Trophoblast cell (in vitro differentiated cells and primary cell): ENCODE results near the gene CHRD.

ENCODE experiments used
- DNase-seq, 2 donors: peaks; one replicate each; pipeline ENCODE4 v3.0.0-alpha.2; 2016
- H2AFZ ChIP-seq: 2 replicates; pipeline ENCODE4 v1.6.1; 2013; ENCODE audit warnings: low read length, moderate library complexity, mild to moderate bottlenecking; ENCODE audit not compliant: insufficient read depth, poor library complexity
- H2AK5ac ChIP-seq: 2 replicates; pipeline ENCODE4 v1.6.1; 2013; ENCODE audit warnings: mild to moderate bottlenecking, low read length
- H2BK120ac ChIP-seq: 2 replicates; pipeline ENCODE4 v1.6.1; 2013; ENCODE audit warnings: low read length, mild to moderate bottlenecking, moderate library complexity; ENCODE audit not compliant: insufficient read depth, poor library complexity
- H2BK12ac ChIP-seq: 2 replicates; pipeline ENCODE4 v1.6.1; 2013; ENCODE audit warnings: mild to moderate bottlenecking, low read length, moderate library complexity
- H2BK5ac ChIP-seq: 2 replicates; pipeline ENCODE4 v1.6.1; 2013; ENCODE audit warnings: low read length, low read depth, moderate library complexity, mild to moderate bottlenecking; ENCODE audit not compliant: poor library complexity
- H3K14ac ChIP-seq: 2 replicates; pipeline ENCODE4 v1.6.1; 2013; ENCODE audit warnings: mild to moderate bottlenecking, low read length
- H3K18ac ChIP-seq: 2 replicates; pipeline ENCODE4 v1.6.1; 2013; ENCODE audit warnings: mild to moderate bottlenecking, low read length
- H3K23ac ChIP-seq: 2 replicates; pipeline ENCODE4 v1.6.1; 2013; ENCODE audit warnings: low read length
- H3K27ac ChIP-seq: 2 replicates; pipeline ENCODE4 v1.5.1; 2013; ENCODE audit warnings: low read depth, mild to moderate bottlenecking, inconsistent platforms, low read length, moderate library complexity
- H3K27me3 ChIP-seq: 2 replicates; pipeline ENCODE4 v1.6.1; 2013; ENCODE audit warnings: inconsistent platforms, mild to moderate bottlenecking, low read length, moderate library complexity; ENCODE audit not compliant: insufficient read depth
- H3K36me3 ChIP-seq, 2 experiments: 1 replicate in 1 of 2; 2 replicates in 1 of 2; pipeline ENCODE4 v1.6.1; 2013; ENCODE audit warnings: low read length in 2 of 2, mild to moderate bottlenecking in 2 of 2, moderate library complexity in 1 of 2; ENCODE audit not compliant: insufficient read depth in 2 of 2, control insufficient read depth in 1 of 2
- H3K4ac ChIP-seq: 2 replicates; pipeline ENCODE4 v1.6.1; 2013; ENCODE audit warnings: low read depth, mild to moderate bottlenecking, low read length, moderate library complexity
- H3K4me1 ChIP-seq, 2 experiments: 1 replicate in 1 of 2; 2 replicates in 1 of 2; pipeline ENCODE4 v1.6.1; 2013; ENCODE audit warnings: low read length in 2 of 2, mild to moderate bottlenecking in 2 of 2, moderate library complexity in 1 of 2; ENCODE audit not compliant: insufficient read depth in 2 of 2, control insufficient read depth in 1 of 2
- H3K4me2 ChIP-seq: 2 replicates; pipeline ENCODE4 v1.6.1; 2013; ENCODE audit warnings: inconsistent platforms, mild to moderate bottlenecking, low read length, moderate library complexity
- H3K4me3 ChIP-seq: 2 replicates; pipeline ENCODE4 v1.5.1; 2013; ENCODE audit warnings: mild to moderate bottlenecking, low read depth, low read length, inconsistent platforms
- H3K79me1 ChIP-seq: one replicate; pipeline ENCODE4 v1.6.1; 2013; ENCODE audit warnings: low read length
- H3K79me2 ChIP-seq: 2 replicates; pipeline ENCODE4 v1.6.1; 2013; ENCODE audit warnings: low read length, mild to moderate bottlenecking; ENCODE audit not compliant: control insufficient read depth, insufficient read depth, poor library complexity
- H3K9ac ChIP-seq: 2 replicates; pipeline ENCODE4 v1.6.1; 2013; ENCODE audit warnings: mild to moderate bottlenecking, low read length
- H3K9me3 ChIP-seq: 2 replicates; pipeline ENCODE4 v1.6.1; 2013; ENCODE audit warnings: low read depth, mild to moderate bottlenecking, control low read depth, inconsistent platforms, low read length; ENCODE audit not compliant: insufficient read depth
- H4K12ac ChIP-seq: 2 replicates; pipeline ENCODE4 v1.6.1; 2013; ENCODE audit warnings: low read depth, mild to moderate bottlenecking, low read length, moderate library complexity
- H4K8ac ChIP-seq: 2 replicates; pipeline ENCODE4 v1.6.1; 2013; ENCODE audit warnings: low read depth, mild to moderate bottlenecking, low read length, moderate library complexity
- H4K91ac ChIP-seq: one replicate; pipeline ENCODE4 v1.6.1; 2013; ENCODE audit warnings: low read depth, mild to moderate bottlenecking, low read length, moderate library complexity
- WGBS: extraction: QIAGEN DNeasy Blood & Tissue Kit; methylation state at CpG from one replicate; pipeline ENCODE4 v1.1.7; 2013; ENCODE audit warnings: missing lambda C conversion rate; ENCODE audit not compliant: insufficient read length, insufficient coverage; ENCODE audit errors: extremely low coverage; 5-methylcytosine and 5-hydroxymethylcytosine counted together

Gene CHRD

GRCh38 chr3:184352897-184353545 lies 26.8 kb upstream of the CHRD start:
- no peak overlapping the region for H3K9ac ChIP-seq
- no peak overlapping the region for H3K4me2 ChIP-seq
- H3K27me3 ChIP-seq, result no peaks in the 10 kb centered on the region
- no peak overlapping the region for H4K91ac ChIP-seq
- no CpG with 5 or more reads among the region's 11 CpGs for WGBS
- DNase-seq, result no peak
- H2BK5ac ChIP-seq, result no peak overlapping the region
- H4K12ac ChIP-seq, result no peak overlapping the region
- no peak overlapping the region for H3K4me3 ChIP-seq
- H3K9me3 ChIP-seq, result peaks cover 2% of the 10 kb centered on the region
- H3K27ac ChIP-seq, result no peak overlapping the region
- no peak overlapping the region for H2AFZ ChIP-seq
- no peak overlapping the region for H2BK120ac ChIP-seq
- H2BK12ac ChIP-seq, result no peak overlapping the region
- no peak overlapping the region for H3K4ac ChIP-seq
- H3K14ac ChIP-seq, result no peak overlapping the region
- peaks cover 10 to 14% of the 10 kb centered on the region in 2 experiments for H3K36me3 ChIP-seq
- H3K23ac ChIP-seq, result no peak overlapping the region
- H3K18ac ChIP-seq, result no peak overlapping the region
- H3K4me1 ChIP-seq, result peaks cover 2 to 3% of the 10 kb centered on the region in 2 experiments
- H3K79me2 ChIP-seq, result no peaks in the 10 kb centered on the region
- no peaks in the 10 kb centered on the region for H3K79me1 ChIP-seq
- H4K8ac ChIP-seq, result no peak overlapping the region
- H2AK5ac ChIP-seq, result no peak overlapping the region

- DNase-seq, result no peak
- H2BK12ac ChIP-seq, result no peak overlapping the region
These were observed 26.3 kb upstream of the CHRD start for GRCh38 chr3:184353546-184353941.

GRCh38 chr3:184354121-184354728 lies 25.6 kb upstream of the CHRD start:
- Histone ChIP-seq H3K79me2 (no peaks in the 10 kb centered on the region), H3K4me3 (peak overlapping the region; percentile 33), H3K36me3 (peaks cover 12 to 14% of the 10 kb centered on the region in 2 experiments), H2AK5ac (no peak overlapping the region), H4K12ac (no peak overlapping the region), H3K4me1 (peaks cover 2 to 3% of the 10 kb centered on the region in 2 experiments), H3K27ac (no peak overlapping the region), H4K91ac (no peak overlapping the region), H3K9ac (no peak overlapping the region), H2BK5ac (no peak overlapping the region), H2BK12ac (no peak overlapping the region), H3K4me2 (no peak overlapping the region), H3K14ac (no peak overlapping the region), H3K18ac (no peak overlapping the region), H3K79me1 (no peaks in the 10 kb centered on the region), H3K4ac (no peak overlapping the region), H3K27me3 (no peaks in the 10 kb centered on the region), H3K23ac (no peak overlapping the region), H4K8ac (no peak overlapping the region), H2AFZ (no peak overlapping the region), H3K9me3 (peaks cover 2% of the 10 kb centered on the region), H2BK120ac (no peak overlapping the region)
- WGBS, result no CpG with 5 or more reads among the region's 18 CpGs
- peak; percentile 29 to 57 for DNase-seq

More at GRCh38 chr3:184353546-184353941, 26.3 kb upstream of the CHRD start:
- no CpG with 5 or more reads among the region's 11 CpGs for WGBS
- H2AFZ ChIP-seq, result no peak overlapping the region
- H3K4me3 ChIP-seq, result no peak overlapping the region
- peaks cover 2 to 3% of the 10 kb centered on the region in 2 experiments for H3K4me1 ChIP-seq
- H4K91ac ChIP-seq, result no peak overlapping the region
- H3K9me3 ChIP-seq, result peaks cover 2% of the 10 kb centered on the region
- peaks cover 10 to 14% of the 10 kb centered on the region in 2 experiments for H3K36me3 ChIP-seq
- H3K14ac ChIP-seq, result no peak overlapping the region
- no peaks in the 10 kb centered on the region for H3K27me3 ChIP-seq
- no peak overlapping the region for H4K12ac ChIP-seq
- no peak overlapping the region for H3K18ac ChIP-seq
- no peak overlapping the region for H3K23ac ChIP-seq
- H3K27ac ChIP-seq, result no peak overlapping the region
- H3K79me1 ChIP-seq, result no peaks in the 10 kb centered on the region
- H4K8ac ChIP-seq, result no peak overlapping the region
- no peak overlapping the region for H3K9ac ChIP-seq
- H3K4me2 ChIP-seq, result no peak overlapping the region
- no peak overlapping the region for H2BK5ac ChIP-seq
- no peak overlapping the region for H2BK120ac ChIP-seq
- H2AK5ac ChIP-seq, result no peak overlapping the region
- H3K79me2 ChIP-seq, result no peaks in the 10 kb centered on the region
- H3K4ac ChIP-seq, result no peak overlapping the region

DNA sequence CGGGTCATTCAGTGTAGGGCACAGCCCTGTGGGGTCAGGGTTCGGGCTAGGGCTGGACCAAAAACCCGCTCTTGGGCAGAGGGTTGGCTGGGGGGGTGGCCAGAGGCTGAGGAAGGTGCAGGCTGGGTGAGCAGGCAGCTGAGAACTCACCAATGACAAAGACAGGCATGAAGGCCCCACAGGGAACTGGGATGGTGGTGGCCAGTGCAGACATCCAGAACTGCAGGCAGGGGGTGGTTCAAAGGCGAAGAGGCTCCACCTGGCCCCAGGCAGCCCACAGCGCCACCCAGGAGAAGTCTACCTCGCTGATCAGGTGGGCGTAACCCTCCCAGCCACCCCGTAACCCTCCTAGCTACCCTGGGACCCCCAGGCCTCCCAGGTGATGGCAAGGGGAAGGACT lies 25.1 kb upstream of the CHRD start:
- Histone ChIP-seq H3K18ac (no peak overlapping the region), H3K23ac (no peak overlapping the region), H3K27me3 (no peaks in the 10 kb centered on the region), H3K4me3 (no peak overlapping the region), H3K14ac (no peak overlapping the region), H4K8ac (no peak overlapping the region), H3K4me2 (no peak overlapping the region), H3K27ac (no peak overlapping the region), H2BK120ac (no peak overlapping the region), H3K9ac (no peak overlapping the region), H3K4me1 (peaks cover 2 to 3% of the 10 kb centered on the region in 2 experiments), H2AFZ (no peak overlapping the region), H4K91ac (no peak overlapping the region), H3K9me3 (peaks cover 2% of the 10 kb centered on the region), H3K79me2 (no peaks in the 10 kb centered on the region), H3K79me1 (no peaks in the 10 kb centered on the region), H4K12ac (no peak overlapping the region), H2AK5ac (no peak overlapping the region), H2BK5ac (no peak overlapping the region), H2BK12ac (no peak overlapping the region), H3K4ac (no peak overlapping the region), H3K36me3 (peaks cover 13 to 14% of the 10 kb centered on the region in 2 experiments)
- WGBS, result no CpG with 5 or more reads among the region's 8 CpGs
- DNase-seq, result no peak
